Embryonic facial prominence (tissue), 1 donor: ENCODE measurements around the gene DLX5.

ENCODE experiments used
- DNase-seq: peaks from one replicate; pipeline ENCODE4 v3.0.0-alpha.2; 2016; ENCODE audit errors: extremely low spot score

Gene DLX5

DNA sequence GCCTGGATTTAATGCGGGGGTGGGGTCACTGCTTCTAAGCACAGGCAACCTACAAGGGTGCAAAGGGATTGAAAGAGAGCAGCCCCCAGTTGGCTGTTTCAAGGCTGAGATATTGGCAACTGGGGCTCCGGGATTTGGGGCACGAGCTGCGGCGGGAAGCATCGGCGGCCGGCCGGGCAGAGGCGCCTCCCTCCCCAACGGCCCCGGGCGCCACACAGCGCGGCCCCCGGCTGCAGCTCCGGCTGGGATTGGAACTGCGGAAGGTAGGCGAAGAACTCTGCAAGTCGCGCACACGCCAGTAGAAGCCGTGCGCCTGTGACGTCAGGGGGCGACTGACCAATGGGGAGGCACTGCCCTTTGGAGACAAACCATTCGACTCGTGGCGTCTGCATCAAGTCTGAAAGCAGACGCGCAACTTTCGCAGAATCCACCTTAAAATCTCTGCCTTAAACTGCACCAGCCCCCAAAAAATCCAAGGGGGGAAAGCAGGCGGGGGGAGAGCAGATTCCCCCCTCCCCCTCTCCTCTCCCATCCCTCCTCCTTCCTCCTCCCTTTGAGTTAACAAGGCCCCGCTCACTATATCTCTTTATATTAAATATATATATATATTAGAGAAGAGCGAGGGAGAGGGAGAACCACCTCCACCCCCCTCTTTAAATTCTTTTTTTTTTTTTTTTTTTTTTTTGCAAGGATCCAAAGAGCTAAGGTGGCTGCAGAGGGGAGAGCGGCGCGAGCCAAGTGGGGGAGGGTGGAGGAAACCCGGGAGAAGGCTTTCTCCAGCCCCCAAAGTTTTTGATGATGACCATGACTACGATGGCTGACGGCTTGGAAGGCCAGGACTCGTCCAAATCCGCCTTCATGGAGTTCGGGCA, 19.2 kb downstream of the DLX5 start, which contains the start of gene DLX6:
Gene DLX6, plus strand, starts transcription at position 371 of the 872 bp plus-strand sequence. Its CDS starts 425 bp downstream, at position 796.
- peak; percentile 81 for DNase-seq

DNA sequence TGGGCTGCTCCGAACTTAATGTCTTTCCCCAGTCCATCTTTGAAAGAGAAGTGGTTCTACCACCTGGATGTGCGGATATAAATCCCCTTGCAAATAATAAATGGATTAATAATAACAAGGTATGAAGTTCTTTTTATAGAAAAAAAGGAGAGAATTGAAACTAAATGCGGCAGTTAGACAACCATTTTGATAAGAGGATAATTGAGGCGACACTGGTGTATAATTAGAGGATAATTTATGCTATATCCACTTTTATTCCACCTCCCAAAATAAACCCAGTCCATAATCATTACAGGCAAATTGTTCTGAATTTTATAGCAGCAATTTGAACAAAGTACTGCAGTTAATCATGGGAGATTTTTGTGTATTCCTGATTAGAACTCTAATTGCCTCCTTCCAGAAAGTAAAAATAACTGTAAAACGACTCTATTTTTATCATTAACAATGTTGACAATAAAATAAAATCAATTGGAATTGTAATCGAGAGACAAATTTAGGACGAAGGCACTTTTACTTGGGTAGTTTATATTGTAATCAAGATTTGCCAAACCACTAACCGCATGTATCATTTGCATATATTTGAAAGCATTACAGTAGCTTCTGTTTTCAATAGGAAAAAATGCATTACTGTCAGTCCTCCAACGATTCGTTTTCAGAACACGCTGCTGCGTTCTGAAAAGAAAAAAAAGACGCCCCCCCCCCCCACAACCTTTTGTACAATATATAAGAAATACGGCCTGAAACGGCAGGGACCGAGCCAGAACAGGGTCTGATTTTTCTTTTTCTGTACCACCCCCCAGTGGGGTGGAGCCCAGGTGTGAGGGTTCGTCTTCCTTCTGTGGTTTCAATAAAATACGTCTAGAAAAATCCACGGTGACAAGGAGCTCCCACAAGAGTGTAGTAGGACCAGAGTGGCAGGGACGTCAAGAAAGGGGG, 20.1 kb downstream of the DLX5 start:
- no peak for DNase-seq

DNA sequence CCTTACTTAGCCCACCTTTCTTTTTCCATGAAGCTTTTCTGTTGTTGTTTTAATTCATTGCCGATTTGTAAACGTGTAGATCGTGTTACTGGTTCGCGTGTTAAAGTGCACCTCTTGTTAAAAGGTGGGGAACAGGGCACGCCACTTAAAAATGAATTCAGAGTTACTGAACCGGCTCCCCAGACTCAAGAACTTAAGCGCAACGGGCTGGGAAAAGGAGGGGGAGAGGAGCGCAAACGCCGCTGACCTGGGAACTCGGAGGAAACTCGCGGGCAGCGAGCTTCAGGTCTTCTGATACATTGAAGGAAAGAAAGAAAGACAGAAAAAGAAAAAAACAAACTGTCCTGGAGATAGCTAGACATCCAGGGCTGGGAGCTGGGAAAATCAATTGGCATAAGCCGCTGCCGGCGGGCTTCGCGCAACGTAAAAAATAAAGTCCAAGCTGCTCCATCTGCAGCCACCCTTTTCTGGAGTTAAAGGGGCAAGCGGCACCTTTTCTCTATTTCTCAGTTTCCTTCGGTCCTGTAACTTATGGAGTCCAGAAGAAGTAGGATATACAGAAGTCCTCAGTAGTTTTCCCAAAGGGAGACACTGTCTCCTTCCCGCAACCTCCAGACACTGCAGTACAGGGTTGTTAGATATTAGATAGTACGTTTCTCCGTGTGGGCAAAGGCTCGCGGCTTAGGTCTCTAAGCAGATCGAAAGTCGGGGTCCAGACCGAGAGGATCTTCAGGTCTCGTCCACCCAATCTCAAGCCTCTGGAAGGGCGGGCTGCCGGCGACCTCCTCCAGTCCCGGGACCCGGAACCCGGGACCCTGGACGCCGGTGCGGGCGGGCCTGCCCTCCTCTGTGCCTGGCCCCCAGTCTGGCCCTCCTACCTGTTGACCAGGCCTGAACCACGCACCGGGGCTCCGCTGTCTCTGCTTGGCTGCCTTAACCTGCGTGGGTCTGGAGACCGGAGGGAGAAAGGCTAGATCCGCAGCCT, 21.1 kb downstream of the DLX5 start:
- DNase-seq = no peak

DNA sequence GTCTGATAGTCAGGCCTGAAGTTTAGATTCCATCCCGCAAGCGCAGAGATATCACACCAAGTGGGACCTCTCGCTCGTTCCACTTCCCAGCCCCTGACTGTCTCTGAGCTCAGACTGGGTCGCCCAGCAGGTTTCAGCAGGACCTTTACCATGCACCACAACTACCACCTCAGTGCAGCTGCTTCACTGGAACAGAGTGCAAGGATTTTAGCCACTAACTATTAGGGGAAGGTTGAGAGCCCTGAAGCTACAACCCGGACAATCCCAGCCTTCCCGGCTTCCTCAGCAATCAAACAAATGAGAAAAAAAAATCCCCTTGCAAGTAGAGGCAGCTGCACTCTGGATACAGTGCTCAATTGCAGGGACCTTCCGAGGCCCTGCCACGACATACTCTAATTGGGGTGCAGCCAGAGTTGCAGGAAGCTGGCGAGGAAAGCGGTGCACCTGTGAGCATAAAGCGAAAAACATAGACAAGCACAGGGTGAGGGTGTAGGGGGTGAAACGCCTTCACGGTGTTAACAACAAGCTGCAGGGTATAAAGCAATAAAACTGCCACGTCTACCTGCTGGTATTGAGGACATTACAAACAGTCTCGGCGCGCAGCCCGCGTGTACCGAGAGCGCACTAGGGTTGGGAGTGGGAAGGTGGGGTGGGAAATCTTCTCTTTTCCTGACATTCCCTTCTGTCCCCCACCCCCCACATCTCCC, 21.9 kb downstream of the DLX5 start:
- DNase-seq = peak; percentile 7

DNA sequence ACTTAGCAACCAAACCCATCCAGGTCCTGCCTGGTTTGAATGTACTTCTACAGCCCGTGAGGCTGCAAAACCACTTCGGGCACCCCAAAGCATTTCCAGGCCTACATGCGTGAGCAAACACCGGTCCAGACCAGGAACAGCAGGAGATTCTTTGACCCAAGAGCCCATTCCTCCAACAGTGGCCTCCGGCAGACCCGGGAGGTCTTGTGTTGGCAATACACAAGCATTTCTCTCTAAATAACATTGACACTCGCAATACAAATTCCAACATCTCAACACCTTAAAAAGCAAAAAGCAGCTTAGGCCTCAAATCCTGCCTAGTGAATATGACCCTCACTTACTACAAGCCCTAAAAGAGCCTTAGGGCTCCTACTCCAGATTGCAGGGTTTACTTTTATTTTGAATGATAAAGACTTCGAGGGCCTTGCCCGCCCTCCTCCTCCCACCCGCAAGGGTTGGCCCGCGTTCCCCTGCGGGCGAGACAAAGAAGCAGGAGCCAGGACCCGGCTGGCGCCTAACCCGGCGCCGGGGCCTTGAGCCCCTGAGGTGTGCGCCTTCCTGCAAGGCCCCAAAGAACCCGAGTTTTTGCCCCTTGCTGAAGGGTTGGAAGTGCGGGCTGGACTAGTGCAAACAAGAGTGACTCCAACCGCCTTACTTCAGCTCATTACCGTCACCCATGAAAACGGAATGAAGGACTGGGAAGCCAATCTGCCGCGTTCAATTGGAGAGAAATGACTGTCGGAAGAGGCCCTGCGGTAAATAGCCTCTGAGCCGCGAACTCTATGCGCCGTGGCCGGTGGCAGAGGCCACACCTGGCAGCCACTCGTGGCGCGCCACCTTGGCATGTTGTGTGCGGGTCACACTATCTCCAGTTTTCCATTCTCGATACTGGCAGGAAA, 22.7 kb downstream of the DLX5 start:
- DNase-seq = no peak

DNA sequence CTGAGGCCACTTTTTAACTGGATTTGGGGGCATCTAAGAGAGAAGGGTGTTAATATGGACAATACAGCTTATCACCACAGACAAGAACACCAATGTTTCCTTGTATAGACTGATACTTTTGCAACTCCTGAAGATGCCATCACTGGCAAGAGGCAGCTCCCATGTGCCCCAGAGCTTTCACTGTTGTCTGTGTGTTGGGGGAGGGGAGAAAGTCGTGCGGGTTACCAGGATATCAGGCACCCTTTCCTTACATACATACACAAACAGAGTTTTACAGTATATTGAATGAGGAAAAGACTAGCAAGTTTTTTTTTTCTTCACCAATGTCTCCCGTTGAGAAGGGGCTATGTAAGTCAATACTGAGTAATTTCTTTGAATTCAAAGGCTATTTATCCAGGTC, 23.4 kb downstream of the DLX5 start:
- DNase-seq = no peak

DNA sequence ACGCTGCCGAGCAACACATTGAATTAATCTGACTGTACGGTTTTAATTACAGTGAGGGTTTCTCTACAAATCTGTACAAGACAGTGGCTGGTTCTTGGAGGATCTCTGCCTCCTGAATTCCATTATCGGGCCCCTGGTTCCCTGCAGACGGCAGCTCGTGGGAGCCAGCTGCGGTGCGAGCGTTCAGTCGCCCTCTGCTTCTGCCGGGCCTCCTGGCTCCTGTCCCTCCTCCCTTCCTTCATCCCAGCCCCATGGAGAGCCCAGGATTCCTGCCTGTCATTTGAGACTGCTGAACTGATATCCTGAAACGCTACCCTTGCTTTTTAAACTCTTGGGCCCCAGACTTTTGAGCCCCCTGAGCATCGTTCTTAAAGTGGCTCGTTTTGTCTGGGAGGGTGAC, 25.9 kb downstream of the DLX5 start:
- DNase-seq = peak; percentile 7

DNA sequence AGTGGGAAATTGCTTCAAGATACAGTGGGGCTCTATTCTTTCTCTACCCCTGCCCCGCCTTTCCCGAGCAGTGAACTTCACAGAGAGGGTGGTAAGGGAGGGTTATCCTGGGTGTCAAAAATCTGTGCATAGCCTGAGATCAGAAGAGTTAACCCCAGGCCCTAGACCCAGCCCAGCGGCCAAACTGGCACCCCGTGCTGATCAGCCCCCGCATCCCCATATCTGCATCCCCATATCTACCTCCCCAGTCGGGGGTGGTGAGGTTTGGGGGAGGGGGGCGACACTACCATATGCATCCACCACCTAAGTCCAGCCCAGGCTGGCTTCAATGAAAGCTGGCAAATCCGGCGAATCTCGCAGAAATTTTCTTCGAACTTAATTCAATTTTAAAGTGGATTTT, 26.3 kb downstream of the DLX5 start:
- no peak for DNase-seq

DNA sequence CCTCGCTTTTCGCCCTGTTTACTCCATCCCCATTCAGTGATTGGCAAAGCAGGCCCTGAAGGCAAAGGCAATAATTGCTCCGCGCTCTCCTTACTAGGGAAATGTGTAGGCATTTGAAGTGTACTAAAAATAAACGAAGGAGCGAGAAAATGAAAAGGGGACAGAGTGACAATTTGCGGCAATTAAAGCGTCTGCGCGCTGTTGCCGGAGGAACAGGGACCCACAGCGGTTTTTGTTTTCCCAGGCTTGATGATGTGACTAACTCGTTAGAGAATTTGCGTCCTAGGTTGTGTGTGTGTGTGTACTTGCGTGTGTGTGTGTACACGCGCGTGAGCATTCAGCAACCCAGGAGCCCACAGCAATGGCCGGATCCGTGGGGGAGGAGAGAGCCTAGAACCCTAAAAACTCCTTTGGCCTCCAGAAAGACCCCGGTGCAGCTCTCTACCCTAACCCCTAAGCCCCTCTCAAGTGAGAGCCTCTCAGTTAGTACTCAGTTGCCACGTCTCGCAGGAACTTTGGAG, 27.1 kb downstream of the DLX5 start:
- DNase-seq = no peak

DNA sequence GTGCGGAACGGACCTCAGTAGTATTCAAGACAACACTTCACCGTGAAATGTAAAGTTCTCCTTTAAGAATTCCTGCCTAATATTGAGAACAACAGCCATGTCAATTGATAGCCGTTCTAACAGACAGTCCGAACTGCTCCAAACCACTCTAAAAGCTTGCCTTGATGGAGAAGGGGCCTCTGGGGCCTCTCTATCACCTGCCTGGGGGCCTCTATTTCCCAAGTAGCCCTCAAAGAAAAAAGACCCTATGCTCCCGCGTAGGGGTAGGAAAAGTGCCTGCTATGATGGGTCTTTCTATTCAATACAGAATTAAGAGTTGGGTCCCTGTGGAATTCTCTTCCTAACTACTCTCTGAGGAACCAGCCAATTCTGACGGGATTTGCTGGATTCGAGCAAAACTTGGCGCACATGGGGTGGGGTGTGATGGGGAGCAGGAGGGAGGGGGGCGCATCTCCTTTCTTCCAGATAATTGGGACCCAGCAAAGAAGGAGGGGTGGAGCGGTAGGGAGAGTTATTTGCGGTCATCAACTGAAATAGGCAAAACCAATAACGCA, 27.6 kb downstream of the DLX5 start:
- DNase-seq = no peak

DNA sequence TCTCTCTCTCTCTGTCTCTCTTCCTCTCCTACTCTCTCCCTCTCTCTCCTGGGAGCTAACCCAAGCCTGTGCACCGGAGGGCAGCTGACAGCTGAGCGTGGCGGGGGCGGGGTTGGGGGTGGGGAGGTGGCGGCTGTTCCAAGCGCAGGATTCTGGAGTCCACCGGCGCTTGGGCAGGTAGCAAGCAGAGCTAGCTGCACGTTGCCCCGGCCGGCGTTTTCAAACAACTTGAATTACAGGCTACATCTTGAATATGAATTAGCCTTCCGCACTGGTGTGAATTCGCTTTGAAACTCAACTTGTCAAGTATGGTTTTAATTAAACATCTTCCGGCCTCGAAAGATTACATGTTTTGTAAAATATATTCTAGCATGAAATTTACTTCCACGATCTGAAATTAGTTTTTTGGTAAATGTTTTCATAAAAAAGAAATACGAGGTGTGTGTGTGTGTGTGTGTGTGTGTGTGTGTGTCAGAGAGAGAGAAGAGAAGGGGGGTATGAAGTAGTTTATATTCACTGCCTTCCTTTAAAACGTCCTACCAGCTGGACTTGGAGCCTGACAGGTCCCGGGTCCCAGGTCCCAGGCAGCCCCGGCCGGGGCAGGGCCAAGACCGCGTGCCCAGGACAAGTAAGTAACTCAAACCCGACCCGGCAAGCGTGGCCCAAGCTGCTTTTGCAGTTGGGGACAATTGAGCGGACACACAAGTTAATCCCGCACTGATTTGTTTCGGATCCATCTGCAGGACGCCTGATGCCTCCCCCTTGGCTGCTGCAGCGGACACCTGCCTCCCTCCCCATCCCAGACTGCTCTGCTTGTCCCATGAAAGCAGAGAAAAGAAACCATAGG, 28.3 kb downstream of the DLX5 start:
- no peak for DNase-seq

DNA sequence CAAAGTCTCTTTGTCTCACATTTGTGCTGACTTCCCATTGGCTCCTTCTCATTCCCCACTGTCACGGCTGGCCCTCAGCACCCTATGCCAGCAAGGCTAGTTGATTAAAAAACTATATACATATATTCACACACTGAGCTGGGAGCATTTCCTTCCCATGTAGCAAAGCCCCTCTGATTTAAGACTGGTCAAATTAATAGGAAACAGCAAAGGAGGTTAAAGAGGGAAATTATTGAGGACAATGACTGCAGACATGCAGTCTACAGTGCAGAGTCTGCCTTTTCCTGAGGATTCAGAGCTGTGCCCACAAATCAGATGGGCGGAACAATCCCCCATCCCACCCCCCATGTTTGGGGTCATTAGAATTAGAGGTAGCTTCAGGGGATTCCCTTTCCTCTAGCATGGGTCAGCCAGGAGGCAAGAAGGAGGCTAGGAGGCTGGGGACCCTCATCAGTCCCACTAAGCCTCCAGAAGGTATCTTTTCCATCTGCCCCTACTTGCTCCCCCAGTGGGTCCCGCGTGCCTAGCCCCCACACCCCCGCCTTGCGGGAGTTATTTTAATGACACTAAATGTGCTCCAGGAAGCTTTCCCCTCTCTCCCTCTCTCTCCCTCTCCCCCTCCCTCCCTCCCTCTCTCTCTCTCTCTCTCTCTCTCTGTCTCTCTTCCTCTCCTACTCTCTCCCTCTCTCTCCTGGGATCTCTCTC, 29.1 kb downstream of the DLX5 start:
- DNase-seq = no peak

DNA sequence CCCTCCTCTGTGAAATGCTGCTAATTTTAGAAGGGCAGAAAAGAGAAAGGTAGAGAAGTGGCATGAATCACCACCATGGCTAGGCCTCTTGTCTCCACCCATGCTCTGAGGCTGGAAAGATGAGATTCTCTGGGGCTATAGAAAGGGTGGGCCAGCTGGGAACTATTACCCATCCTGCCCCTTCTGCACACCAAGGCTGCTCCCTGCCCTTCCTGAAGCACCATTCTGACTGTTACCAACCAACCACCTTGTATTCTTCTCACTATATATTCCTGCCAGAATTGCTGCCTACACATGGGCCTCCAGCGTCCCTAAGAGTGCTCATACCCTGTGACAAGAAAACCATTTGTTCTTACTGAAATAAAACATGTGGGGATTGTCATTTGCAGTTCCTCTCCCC, 30.7 kb downstream of the DLX5 start:
- DNase-seq = no peak

DNA sequence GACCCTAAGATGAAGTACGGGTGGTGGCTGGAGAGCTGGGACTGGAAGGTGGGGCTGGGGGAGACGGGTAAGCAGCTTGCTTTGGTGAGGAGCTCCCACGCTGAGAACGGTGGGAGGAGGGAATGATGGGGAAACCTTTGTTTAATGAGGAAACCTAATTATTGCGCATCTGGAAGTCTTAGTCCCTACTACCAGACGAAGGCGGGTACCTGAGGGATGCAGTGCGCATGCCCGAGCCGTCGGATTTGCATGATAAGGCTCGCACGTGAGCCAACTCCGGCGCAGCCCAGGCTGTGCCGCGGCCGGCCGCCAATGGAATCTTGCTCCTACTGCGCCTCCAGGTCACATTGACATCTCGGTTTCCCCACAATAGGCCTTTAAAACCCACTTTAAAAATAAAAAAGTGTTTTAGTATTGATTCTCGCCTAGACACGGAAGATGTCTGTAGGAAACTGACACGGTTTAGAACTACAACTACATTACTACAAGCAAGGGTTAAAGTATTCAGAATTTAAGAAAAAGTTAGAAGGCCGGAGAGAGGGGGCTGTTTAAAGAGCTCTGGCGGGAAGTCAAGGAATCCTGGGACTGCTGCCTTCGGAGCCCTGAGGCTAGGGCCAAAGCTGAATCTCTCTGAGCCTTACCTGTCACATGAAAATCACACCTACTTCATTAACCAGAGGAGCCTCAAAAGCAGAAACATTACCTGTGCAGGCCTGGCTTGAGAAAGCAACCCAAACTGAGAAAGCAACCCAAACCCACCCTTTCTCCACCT, 31.4 kb downstream of the DLX5 start:
- DNase-seq = no peak

DNA sequence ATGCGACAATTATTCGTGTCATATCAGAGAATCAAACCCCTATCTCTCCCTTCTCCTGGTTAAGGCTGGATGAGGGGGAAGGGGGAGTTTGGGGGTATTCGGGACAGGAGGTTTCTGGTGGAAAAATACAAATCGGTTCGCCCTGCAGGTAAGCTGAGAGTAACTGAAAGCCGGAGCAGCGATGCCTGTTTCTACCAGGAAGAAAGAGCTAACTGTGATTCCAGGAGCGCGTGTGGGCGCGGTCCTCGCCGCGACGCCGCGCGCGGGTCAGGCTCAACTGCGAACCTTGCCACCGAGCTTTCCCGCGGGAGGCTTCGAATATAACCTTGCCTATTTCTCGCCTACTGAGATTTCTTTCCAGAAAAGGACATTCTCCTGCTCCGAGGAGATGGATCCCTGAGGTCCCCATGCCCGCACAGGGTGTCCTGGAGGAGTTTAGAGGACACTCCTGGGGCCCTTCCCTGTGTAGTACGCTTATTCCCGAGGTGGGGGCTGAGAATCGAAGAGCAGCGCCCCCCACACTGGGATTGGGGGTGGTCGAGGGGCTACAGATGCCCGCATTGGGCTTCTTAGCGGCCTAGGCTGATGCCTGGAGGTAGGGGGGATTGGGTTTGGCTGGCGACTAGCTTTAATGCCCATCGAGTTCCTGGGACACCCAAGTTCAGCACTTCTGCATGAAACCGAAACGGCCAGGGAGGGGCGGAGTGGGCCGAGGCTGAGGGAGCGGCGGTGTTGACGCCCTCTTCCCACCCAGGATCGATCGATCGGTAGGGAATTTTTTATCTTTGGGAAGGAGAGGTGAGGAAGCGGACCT, 32.2 kb downstream of the DLX5 start:
- no peak for DNase-seq
